Measurements from ENCODE around the gene AQP5. TPM values are rescaled to one million over a fixed set of nuclear protein-coding genes. Genes with fewer than 3 reads are reported as not detected.

The AQP5 gene
- total and polyA plus RNA-seq, 2 donors (not counting 3 experiments of a cell fraction or from before 2014, with no cell fraction given): 0.95 to 2.3 TPM

DNA sequence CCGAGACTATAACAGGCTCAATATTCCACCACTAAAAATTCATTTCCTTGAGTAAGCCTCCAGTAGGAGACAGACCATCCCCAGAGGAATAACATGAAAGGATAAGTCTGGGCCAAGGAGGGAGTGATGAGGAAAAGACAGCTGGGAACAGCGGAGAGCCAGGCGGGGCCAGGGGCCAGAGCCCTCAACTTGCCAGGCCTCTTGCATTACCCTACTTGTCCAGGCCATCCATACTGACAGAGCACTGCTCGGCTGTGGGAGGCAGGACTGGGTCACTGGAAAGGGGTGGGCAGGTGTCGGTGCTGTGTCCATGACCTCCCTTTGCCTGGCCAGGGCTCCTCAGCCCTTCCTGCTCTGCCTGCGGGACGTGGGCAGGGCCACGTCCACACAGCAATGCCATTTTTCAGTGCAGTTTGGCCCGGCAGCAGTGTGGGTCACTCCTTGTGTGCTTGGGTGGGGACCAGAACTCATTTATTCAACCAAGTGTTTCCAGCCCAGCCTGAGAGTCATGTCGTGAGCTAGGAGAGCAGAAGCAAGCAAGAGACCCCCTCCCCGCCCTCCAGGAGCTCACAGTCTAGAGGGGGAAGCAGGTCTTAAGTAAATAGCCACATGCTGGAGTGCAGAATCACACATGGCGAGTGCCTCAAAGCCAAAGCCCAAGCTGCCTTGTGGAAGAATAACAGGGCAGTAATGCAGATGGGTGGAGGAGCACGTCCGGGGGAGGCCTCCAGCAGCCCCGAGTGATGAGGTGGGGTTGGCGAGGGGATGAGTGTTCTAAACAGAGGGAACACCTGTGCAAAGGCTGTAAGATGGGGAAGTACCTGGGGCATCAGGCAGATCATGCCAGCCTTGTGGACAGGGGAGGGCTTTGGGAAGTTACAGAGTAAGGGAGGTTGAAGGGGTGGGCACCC lies 49.1 kb upstream of the AQP5 start:
- FAIRE-seq (no peak), DNase-seq (ENCODE audit: low read depth, low spot score) (no peak)
- no peaks in the 10 kb centered on the region for H3K9me1 ChIP-seq (replicated peaks; ENCODE audit: control insufficient read depth, extremely low read depth, insufficient read depth, low read length)
- CTCF ChIA-PET: interaction anchor here (1.3 to 2.4 kb wide), 2 partner anchors 33 to 46 kb away, joined by 3 to 10 read pairs; no protein-coding TSS in a partner anchor
- H4K20me1 ChIP-seq (replicated peaks; ENCODE audit: control insufficient read depth, extremely low read depth, insufficient read depth, low read length): no peaks in the 10 kb centered on the region
- POLR2A ChIA-PET: no interaction called here
- H3K79me2 ChIP-seq (ENCODE audit: control insufficient read depth, insufficient read depth, low read length): no peaks in the 10 kb centered on the region
- BruUV-seq (replicated peaks): no TSS peak
- H3K9me3 ChIP-seq (replicated peaks; ENCODE audit: control insufficient read depth, insufficient read depth, low read length): no peaks in the 10 kb centered on the region
- intact Hi-C loops (cut with micrococcal nuclease) (no loop called here), dilution Hi-C loops (cut with MboI; ENCODE audit: extremely low pct_ligation_motif_present, low sequenced_read_pairs) (no loop called here)
- H3K4me3 ChIP-seq (replicated peaks in 1 of 3; ENCODE audit: insufficient read depth in 1 of 3, low read depth in 1 of 3, low read length in 3 of 3): no peak overlapping the region
- no peak for TF ChIP-seq POLR2A (IDR thresholded peaks at IDR 0.05; ENCODE audit: low read depth, low read length)
- no peak for TF ChIP-seq FOS (IDR thresholded peaks at IDR 0.05; ENCODE audit: borderline replicate concordance, insufficient read depth, low read length)
- TF ChIP-seq GATA2 (IDR thresholded peaks at IDR 0.05; ENCODE audit: insufficient read depth, insufficient read length, low read depth, low read length): no peak
- no peak for TF ChIP-seq EZH2 (IDR thresholded peaks at IDR 0.05; ENCODE audit: borderline replicate concordance, low read depth, low read length, severe bottlenecking)
- TF ChIP-seq MYC (IDR thresholded peaks at IDR 0.05; ENCODE audit: low read depth, low read length): no peak
- TF ChIP-seq, protein P1, sequence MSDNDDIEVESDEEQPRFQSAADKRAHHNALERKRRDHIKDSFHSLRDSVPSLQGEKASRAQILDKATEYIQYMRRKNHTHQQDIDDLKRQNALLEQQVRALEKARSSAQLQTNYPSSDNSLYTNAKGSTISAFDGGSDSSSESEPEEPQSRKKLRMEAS (IDR thresholded peaks at IDR 0.05; ENCODE audit: insufficient read depth, insufficient read length): no peak
- TF ChIP-seq, protein P2, sequence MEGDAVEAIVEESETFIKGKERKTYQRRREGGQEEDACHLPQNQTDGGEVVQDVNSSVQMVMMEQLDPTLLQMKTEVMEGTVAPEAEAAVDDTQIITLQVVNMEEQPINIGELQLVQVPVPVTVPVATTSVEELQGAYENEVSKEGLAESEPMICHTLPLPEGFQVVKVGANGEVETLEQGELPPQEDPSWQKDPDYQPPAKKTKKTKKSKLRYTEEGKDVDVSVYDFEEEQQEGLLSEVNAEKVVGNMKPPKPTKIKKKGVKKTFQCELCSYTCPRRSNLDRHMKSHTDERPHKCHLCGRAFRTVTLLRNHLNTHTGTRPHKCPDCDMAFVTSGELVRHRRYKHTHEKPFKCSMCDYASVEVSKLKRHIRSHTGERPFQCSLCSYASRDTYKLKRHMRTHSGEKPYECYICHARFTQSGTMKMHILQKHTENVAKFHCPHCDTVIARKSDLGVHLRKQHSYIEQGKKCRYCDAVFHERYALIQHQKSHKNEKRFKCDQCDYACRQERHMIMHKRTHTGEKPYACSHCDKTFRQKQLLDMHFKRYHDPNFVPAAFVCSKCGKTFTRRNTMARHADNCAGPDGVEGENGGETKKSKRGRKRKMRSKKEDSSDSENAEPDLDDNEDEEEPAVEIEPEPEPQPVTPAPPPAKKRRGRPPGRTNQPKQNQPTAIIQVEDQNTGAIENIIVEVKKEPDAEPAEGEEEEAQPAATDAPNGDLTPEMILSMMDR (IDR thresholded peaks at IDR 0.05; ENCODE audit: extremely low read depth in 1 of 2, insufficient read depth in 1 of 2, low read depth in 1 of 2, low read length in 2 of 2): no peak
- TF ChIP-seq POLR2AphosphoS5 (IDR thresholded peaks at IDR 0.05; ENCODE audit: insufficient read depth, low read depth, low read length): no peak
- no peak for TF ChIP-seq JUN (IDR thresholded peaks at IDR 0.05; ENCODE audit: borderline replicate concordance, insufficient read depth, insufficient read length, low read depth)
- H3K27ac ChIP-seq (ENCODE audit: insufficient read depth, low read depth, low read length): no peak overlapping the region
- no peak overlapping the region for H2AFZ ChIP-seq (ENCODE audit: low read depth, low read length)
- H3K27me3 ChIP-seq (ENCODE audit: control insufficient read depth in 2 of 2, insufficient read depth in 2 of 2, low read length in 2 of 2): no peaks in the 10 kb centered on the region
- H3K9ac ChIP-seq (replicated peaks; ENCODE audit: extremely low read depth, insufficient read depth, low read length): no peak overlapping the region
- H3K36me3 ChIP-seq (ENCODE audit: control insufficient read depth in 2 of 2, extremely low read depth in 1 of 2, insufficient read depth in 2 of 2, low read length in 2 of 2): no peaks in the 10 kb centered on the region
- peaks cover 4% of the 10 kb centered on the region for H3K4me1 ChIP-seq (ENCODE audit: control insufficient read depth, extremely low read depth, insufficient read depth, low read length)
- H3K4me2 ChIP-seq (ENCODE audit: insufficient read depth, low read length): no peak overlapping the region

Data from endothelial cell of umbilical vein (primary cell).